Colonic mucosa (tissue), 4 donors: ENCODE data around the gene EPHB1. TPM values are rescaled to one million over a fixed set of nuclear protein-coding genes. Genes with fewer than 3 reads are reported as not detected.

Source experiments
- DNase-seq: peaks from one replicate; pipeline ENCODE4 v3.0.0-alpha.2; 2020
- H3K27ac ChIP-seq: fragments of 200-600 bp; one replicate; pipeline ENCODE4 v1.8.0; 2021
- H3K27me3 ChIP-seq: fragments of 200-600 bp; one replicate; pipeline ENCODE4 v1.8.0; 2021
- H3K36me3 ChIP-seq: fragments of 200-600 bp; one replicate; pipeline ENCODE4 v1.8.0; 2021
- H3K4me1 ChIP-seq: fragments of 200-600 bp; one replicate; pipeline ENCODE4 v1.8.0; 2021; ENCODE audit warnings: mild to moderate bottlenecking
- H3K4me3 ChIP-seq: fragments of 200-600 bp; one replicate; pipeline ENCODE4 v1.8.0; 2021
- H3K9ac ChIP-seq, 2 donors: one replicate each; pipeline ENCODE4 v1.7.0; 2013; ENCODE audit warnings: control low read depth in 2 of 2, low read depth in 2 of 2, low read length in 2 of 2
- H3K9me3 ChIP-seq: fragments of 200-600 bp; one replicate; pipeline ENCODE4 v1.8.0; 2021
- CTCF ChIP-seq: fragments of 200-600 bp; IDR thresholded peaks from one replicate; pipeline ENCODE4 v1.8.0; 2022; ENCODE audit warnings: antibody characterized with exemption, mild to moderate bottlenecking
- intact Hi-C: fragments of 100-400 bp; cut with DNase I; formaldehyde crosslinking; loops from one replicate; pipeline ENCODE4 v1.14.1; 2022
- total RNA-seq, 2 donors: library from RNA; stranded (reverse); fragmentation: NEBNext Ultra II Directional in 1 of 2; extraction: Animal tissue kit (Norgen Biotek cat#: 25700) in 1 of 2; gene quantifications; one replicate each; pipeline ENCODE4 v1.2.1, GENCODE V29; 2021
- donor health status: healthy.
- donor health status: DM: no; HTN: no; CAD: no.
- donor health status: DM: no; HTN: no; CAD: no.

Gene EPHB1
- total RNA-seq, 2 donors from 2014 or later = 0.40 to 0.74 TPM

GRCh38 chr3:134816623-134817022 lies 21.6 kb downstream of the EPHB1 start:
- H3K9ac ChIP-seq = no peak overlapping the region
- no peaks in the 10 kb centered on the region for H3K4me1 ChIP-seq
- TF ChIP-seq CTCF = no peak
- no peaks in the 10 kb centered on the region for H3K36me3 ChIP-seq
- intact Hi-C loops = no loop called here
- no peak overlapping the region for H3K27ac ChIP-seq
- DNase-seq = no peak
- no peaks in the 10 kb centered on the region for H3K27me3 ChIP-seq
- no peak overlapping the region for H3K4me3 ChIP-seq
- no peaks in the 10 kb centered on the region for H3K9me3 ChIP-seq

- Histone ChIP-seq H3K9me3 (no peaks in the 10 kb centered on the region), H3K27me3 (no peaks in the 10 kb centered on the region), H3K36me3 (no peaks in the 10 kb centered on the region), H3K9ac (no peak overlapping the region), H3K4me3 (no peak overlapping the region), H3K4me1 (no peaks in the 10 kb centered on the region), H3K27ac (no peak overlapping the region)
- TF ChIP-seq CTCF = no peak
- DNase-seq = no peak
- intact Hi-C loops = no loop called here
Observed at GRCh38 chr3:134817297-134817696, 22.2 kb downstream of the EPHB1 start.

GRCh38 chr3:134820994-134821393 lies 25.9 kb downstream of the EPHB1 start:
- TF ChIP-seq CTCF = no peak
- no peaks in the 10 kb centered on the region for H3K4me1 ChIP-seq
- H3K36me3 ChIP-seq = no peaks in the 10 kb centered on the region
- no peak for DNase-seq
- H3K4me3 ChIP-seq = no peak overlapping the region
- no peak overlapping the region for H3K9ac ChIP-seq
- H3K27me3 ChIP-seq = no peaks in the 10 kb centered on the region
- H3K9me3 ChIP-seq = no peaks in the 10 kb centered on the region
- H3K27ac ChIP-seq = no peak overlapping the region
- intact Hi-C loops = no loop called here

- no peak overlapping the region for H3K27ac ChIP-seq
- TF ChIP-seq CTCF = no peak
- H3K4me1 ChIP-seq = no peaks in the 10 kb centered on the region
- no peaks in the 10 kb centered on the region for H3K9me3 ChIP-seq
- no peak for DNase-seq
- H3K9ac ChIP-seq = no peak overlapping the region
- no peaks in the 10 kb centered on the region for H3K27me3 ChIP-seq
- H3K4me3 ChIP-seq = no peak overlapping the region
- no peaks in the 10 kb centered on the region for H3K36me3 ChIP-seq
- intact Hi-C loops = no loop called here
Observed at GRCh38 chr3:134822090-134822489, 27.0 kb downstream of the EPHB1 start.

GRCh38 chr3:134823679-134824078 lies 28.6 kb downstream of the EPHB1 start:
- Histone ChIP-seq H3K27ac (no peak overlapping the region), H3K36me3 (no peaks in the 10 kb centered on the region), H3K4me1 (no peaks in the 10 kb centered on the region), H3K9me3 (no peaks in the 10 kb centered on the region), H3K9ac (no peak overlapping the region), H3K27me3 (no peaks in the 10 kb centered on the region), H3K4me3 (no peak overlapping the region)
- no peak for TF ChIP-seq CTCF
- intact Hi-C loops = no loop called here
- no peak for DNase-seq

- no peak overlapping the region for H3K4me3 ChIP-seq
- no peak for TF ChIP-seq CTCF
- DNase-seq = no peak
- H3K4me1 ChIP-seq = no peaks in the 10 kb centered on the region
- intact Hi-C loops = no loop called here
- no peak overlapping the region for H3K9ac ChIP-seq
- H3K36me3 ChIP-seq = no peaks in the 10 kb centered on the region
- H3K27me3 ChIP-seq = no peaks in the 10 kb centered on the region
- H3K27ac ChIP-seq = no peak overlapping the region
- no peaks in the 10 kb centered on the region for H3K9me3 ChIP-seq
Observed at GRCh38 chr3:134824791-134825190, 29.7 kb downstream of the EPHB1 start.
